ENCODE measurements around the gene BOD1.

- TF ChIP-seq, protein P1, sequence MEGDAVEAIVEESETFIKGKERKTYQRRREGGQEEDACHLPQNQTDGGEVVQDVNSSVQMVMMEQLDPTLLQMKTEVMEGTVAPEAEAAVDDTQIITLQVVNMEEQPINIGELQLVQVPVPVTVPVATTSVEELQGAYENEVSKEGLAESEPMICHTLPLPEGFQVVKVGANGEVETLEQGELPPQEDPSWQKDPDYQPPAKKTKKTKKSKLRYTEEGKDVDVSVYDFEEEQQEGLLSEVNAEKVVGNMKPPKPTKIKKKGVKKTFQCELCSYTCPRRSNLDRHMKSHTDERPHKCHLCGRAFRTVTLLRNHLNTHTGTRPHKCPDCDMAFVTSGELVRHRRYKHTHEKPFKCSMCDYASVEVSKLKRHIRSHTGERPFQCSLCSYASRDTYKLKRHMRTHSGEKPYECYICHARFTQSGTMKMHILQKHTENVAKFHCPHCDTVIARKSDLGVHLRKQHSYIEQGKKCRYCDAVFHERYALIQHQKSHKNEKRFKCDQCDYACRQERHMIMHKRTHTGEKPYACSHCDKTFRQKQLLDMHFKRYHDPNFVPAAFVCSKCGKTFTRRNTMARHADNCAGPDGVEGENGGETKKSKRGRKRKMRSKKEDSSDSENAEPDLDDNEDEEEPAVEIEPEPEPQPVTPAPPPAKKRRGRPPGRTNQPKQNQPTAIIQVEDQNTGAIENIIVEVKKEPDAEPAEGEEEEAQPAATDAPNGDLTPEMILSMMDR (IDR thresholded peaks at IDR 0.05) = no peak
- no peak for TF ChIP-seq EP300 (IDR thresholded peaks at IDR 0.05)
These were observed 16.9 kb upstream of the BOD1 start for GRCh38 chr5:173633304-173633703.
